NB4 (cell line): ENCODE measurements around the gene TARBP1.

ENCODE experiments used
- DNase-seq: peaks from one replicate; pipeline ENCODE4 v3.0.0; 2010; ENCODE audit warnings: low read depth
- H3K4me3 ChIP-seq: one replicate; pipeline ENCODE4 v1.5.1; 2011; ENCODE audit warnings: mild to moderate bottlenecking, low read depth, low read length, moderate library complexity
- MYC ChIP-seq: IDR thresholded peaks from 2 replicates; pipeline ENCODE4 v1.6.1; 2011; ENCODE audit warnings: low read depth, low read length
- POLR2A ChIP-seq: IDR thresholded peaks from 2 replicates; pipeline ENCODE4 v1.6.1; 2011; ENCODE audit warnings: mild to moderate bottlenecking; ENCODE audit not compliant: insufficient read length; ENCODE audit errors: extremely low read depth
- TF ChIP-seq, protein P1 (sequence below): IDR thresholded peaks from one replicate; pipeline ENCODE4 v1.5.1; 2012; ENCODE audit warnings: low read depth, low read length
- TF ChIP-seq, protein P2 (sequence below): IDR thresholded peaks from 2 replicates; pipeline ENCODE4 v1.6.1; 2011; ENCODE audit warnings: low read depth, low read length

Gene TARBP1

DNA sequence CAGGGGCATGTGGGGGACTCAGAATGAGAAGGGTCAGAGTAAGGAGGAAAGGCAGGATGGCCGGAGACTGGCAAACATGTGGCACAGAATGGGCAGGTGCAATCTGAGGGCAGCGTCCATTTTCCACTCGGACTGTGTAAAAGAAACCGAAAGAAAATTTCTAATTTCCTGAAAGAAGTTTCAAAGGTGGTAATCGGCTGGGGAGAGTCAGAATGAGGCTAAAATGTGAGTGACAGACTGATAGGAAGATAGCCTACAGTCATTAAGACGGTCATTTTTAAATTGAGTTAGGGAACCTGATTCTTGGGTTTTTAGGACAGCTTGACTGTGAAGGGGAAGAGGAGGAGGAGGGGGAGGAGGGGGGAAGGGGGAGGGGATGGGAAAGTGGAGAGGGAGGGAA lies 82.1 kb downstream of the TARBP1 start:
- H3K4me3 ChIP-seq: no peak overlapping the region
- TF ChIP-seq POLR2A: no peak
- TF ChIP-seq, protein P1, sequence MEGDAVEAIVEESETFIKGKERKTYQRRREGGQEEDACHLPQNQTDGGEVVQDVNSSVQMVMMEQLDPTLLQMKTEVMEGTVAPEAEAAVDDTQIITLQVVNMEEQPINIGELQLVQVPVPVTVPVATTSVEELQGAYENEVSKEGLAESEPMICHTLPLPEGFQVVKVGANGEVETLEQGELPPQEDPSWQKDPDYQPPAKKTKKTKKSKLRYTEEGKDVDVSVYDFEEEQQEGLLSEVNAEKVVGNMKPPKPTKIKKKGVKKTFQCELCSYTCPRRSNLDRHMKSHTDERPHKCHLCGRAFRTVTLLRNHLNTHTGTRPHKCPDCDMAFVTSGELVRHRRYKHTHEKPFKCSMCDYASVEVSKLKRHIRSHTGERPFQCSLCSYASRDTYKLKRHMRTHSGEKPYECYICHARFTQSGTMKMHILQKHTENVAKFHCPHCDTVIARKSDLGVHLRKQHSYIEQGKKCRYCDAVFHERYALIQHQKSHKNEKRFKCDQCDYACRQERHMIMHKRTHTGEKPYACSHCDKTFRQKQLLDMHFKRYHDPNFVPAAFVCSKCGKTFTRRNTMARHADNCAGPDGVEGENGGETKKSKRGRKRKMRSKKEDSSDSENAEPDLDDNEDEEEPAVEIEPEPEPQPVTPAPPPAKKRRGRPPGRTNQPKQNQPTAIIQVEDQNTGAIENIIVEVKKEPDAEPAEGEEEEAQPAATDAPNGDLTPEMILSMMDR: no peak
- no peak for TF ChIP-seq MYC
- TF ChIP-seq, protein P2, sequence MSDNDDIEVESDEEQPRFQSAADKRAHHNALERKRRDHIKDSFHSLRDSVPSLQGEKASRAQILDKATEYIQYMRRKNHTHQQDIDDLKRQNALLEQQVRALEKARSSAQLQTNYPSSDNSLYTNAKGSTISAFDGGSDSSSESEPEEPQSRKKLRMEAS: no peak
- DNase-seq: no peak

DNA sequence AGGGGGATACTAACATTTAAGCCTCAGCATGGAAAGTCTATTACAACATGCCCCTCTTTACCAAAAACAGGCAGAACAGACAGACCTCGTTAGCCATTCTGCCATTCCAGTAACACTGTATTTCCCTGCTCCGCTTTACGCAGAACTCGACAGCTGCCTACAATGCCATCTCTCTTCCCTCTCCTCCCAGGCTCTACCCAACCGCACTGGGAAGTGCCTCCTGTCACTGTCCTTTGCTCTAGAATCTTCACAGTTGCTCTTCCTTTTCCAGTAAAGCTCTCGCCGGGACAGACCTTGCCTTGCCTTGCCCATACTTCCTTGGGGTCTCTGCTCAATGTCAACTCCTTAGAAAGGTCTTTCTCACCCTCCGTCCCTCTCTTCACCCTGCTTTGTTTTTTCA lies 82.9 kb downstream of the TARBP1 start:
- TF ChIP-seq, protein P1: no peak
- TF ChIP-seq, protein P2: no peak
- no peak for TF ChIP-seq MYC
- no peak for TF ChIP-seq POLR2A
- no peak overlapping the region for H3K4me3 ChIP-seq
- DNase-seq: no peak

DNA sequence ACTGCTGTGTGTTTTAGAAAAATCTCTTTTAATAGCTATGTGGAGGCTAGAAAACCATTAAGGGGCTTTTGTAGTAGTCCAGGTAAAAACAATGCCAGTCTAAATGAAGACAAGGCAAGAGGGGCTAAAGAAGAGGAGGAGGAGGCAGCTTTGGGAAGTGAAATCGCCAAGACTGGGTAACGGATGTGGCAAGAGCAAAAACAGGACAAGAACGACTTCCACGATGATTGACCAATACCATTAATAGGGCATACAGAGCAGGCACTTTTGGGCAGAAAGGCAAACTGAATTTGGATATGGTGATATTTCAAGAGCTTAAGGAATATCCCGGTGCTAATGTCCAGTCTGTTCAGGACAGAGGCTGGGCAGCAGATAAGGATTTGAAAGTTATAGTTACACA lies 83.7 kb downstream of the TARBP1 start:
- no peak overlapping the region for H3K4me3 ChIP-seq
- no peak for DNase-seq
- TF ChIP-seq, protein P2: no peak
- TF ChIP-seq POLR2A (no peak), MYC (no peak)
- TF ChIP-seq, protein P1: no peak

DNA sequence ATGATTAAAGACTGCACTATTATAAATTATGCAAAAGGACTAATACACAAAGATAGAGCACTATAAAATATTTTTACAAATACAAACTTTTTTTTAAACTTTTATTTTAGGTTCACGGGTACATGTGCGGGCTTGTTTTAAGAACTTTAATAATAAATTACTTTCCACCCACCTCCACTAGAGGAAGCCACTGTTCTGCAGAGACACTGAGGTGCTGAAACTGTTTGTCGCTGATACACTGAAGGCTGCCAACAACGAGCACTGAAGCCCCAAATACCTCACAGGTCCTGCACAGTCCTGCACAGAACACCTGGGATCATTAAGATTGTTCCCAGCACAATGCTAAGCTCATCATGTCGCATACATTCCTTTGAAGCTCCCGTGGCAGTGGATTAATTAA lies 85.8 kb downstream of the TARBP1 start:
- TF ChIP-seq MYC: no peak
- TF ChIP-seq, protein P1: no peak
- TF ChIP-seq, protein P2: no peak
- TF ChIP-seq POLR2A: no peak
- no peak overlapping the region for H3K4me3 ChIP-seq
- DNase-seq: no peak

DNA sequence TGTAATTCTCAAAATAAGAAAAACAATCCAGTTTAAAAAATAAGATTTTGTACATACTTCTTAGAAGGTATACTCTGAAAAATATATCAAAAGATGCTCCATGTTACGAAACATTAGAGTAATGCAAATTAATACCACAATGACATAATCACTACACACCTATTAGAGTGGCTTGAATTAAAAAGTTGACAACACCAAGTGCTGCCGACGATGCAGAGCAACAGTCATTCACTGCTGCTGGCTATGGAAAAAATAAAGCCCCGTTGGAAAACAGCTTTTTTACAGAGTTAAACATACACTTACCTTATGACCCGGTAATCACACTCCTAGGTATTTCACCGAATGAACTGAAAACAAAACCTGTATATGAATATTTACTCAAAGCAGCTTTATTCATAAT lies 90.9 kb downstream of the TARBP1 start:
- H3K4me3 ChIP-seq: no peak overlapping the region
- TF ChIP-seq, protein P2: no peak
- TF ChIP-seq, protein P1: no peak
- TF ChIP-seq POLR2A (no peak), MYC (no peak)
- no peak for DNase-seq

DNA sequence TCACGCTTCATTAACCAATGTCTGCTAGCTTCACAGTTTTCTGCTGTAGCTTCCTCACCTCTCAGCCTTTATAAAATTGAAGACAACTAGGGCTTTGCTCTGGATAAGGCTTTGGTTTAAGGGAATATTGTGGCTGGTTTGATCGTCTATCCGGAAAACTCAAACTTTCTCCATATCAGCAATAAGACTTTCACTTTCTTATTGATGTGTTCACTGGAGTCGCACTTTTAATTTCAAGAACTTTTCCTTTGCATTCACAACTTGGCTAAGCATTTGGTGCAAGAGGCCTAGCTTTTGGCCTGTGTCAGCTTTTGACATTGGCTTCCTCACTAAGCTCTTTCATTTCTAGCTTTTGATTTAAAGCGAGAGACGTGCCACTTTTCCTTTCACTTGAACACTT lies 92.9 kb downstream of the TARBP1 start:
- TF ChIP-seq, protein P1: no peak
- TF ChIP-seq POLR2A: no peak
- TF ChIP-seq MYC: no peak
- TF ChIP-seq, protein P2: no peak
- H3K4me3 ChIP-seq: no peak overlapping the region
- DNase-seq: no peak
